IgD-negative memory B cell (primary cell): ENCODE measurements around the gene AGPS. TPM values are rescaled to one million over a fixed set of nuclear protein-coding genes. Genes with fewer than 3 reads are reported as not detected.

Experiments used
- H3K27ac Mint-ChIP-seq, 3 donors: one replicate each; pipeline ENCODE4 v1.8.0; 2020 to 2022; ENCODE audit warnings: mild to moderate bottlenecking in 3 of 3, mixed read lengths in 3 of 3, moderate library complexity in 1 of 3
- H3K27me3 Mint-ChIP-seq: one replicate; pipeline ENCODE4 v1.8.0; 2021; ENCODE audit warnings: mixed read lengths
- H3K36me3 Mint-ChIP-seq: one replicate; pipeline ENCODE4 v1.8.0; 2020; ENCODE audit warnings: mild to moderate bottlenecking, mixed read lengths
- H3K4me1 Mint-ChIP-seq, 3 donors: one replicate each; pipeline ENCODE4 v1.8.0; 2020 to 2022; ENCODE audit warnings: mixed read lengths in 3 of 3, mild to moderate bottlenecking in 1 of 3
- H3K4me3 Mint-ChIP-seq, 4 donors: one replicate each; pipeline ENCODE4 v1.8.0; 2020 to 2022; ENCODE audit warnings: mild to moderate bottlenecking in 4 of 4, mixed read lengths in 4 of 4, moderate library complexity in 3 of 4
- H3K9me3 Mint-ChIP-seq, 3 donors: one replicate each; pipeline ENCODE4 v1.8.0; 2020 to 2021; ENCODE audit warnings: mixed read lengths in 3 of 3, mild to moderate bottlenecking in 1 of 3
- polyA plus RNA-seq: library from polyadenylated mRNA; unstranded; fragments of 300-500 nt; fragmentation: Illumina TruSeq; gene quantifications from one replicate; pipeline ENCODE4 v1.2.3, GENCODE V29; 2021

AGPS gene
- polyA plus RNA-seq, 1 donor from 2014 or later, result 11.7 TPM

DNA sequence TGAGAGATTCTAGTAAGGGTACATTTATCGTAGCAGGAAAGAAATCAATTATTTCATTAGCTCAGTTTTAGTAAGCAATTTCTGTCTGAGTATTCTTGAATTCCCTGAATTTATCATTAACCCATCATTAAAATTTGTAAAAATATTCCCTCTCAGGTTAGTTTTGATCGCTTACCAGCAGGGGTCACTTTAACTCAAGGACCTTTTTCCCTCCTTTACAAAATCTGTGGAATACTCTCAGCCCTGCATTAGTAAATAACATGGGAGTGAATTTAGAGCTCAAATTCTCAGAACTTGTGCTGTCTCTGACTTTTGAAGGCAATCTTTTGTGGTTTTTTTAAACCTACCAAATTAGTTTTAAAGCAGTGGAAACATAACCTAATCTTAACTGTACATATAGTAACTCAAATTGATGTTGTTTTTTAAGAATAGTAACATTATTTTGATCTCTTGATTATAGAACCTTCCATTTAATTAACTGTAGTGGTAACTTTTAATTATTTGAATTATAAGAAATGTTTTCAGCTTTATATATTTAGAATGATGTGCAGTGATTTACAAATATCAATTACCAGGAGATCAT is 97.2 kb downstream of the AGPS start:
- H3K4me1 Mint-ChIP-seq, result no peaks in the 10 kb centered on the region
- no peaks in the 10 kb centered on the region for H3K9me3 Mint-ChIP-seq
- H3K27ac Mint-ChIP-seq, result no peak overlapping the region
- H3K27me3 Mint-ChIP-seq, result no peaks in the 10 kb centered on the region
- H3K36me3 Mint-ChIP-seq, result peaks cover 9% of the 10 kb centered on the region
- no peak overlapping the region for H3K4me3 Mint-ChIP-seq

DNA sequence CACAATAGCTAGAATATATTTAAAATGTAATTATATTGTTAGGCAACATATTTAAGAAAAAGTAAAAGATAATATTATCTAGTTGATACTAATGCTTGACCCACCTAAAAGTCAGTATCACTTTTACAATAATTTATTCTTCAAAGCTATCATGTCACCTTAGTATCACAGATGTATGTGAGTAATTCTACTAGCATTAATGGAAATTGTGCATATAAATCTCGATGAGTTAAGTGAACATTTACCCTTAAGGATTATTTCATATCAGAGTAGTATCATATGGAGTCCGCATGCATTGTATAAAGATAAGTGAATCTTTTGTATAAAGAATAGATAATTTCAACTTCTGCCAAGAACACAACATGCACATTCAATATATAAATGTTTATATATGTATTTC is 103.4 kb downstream of the AGPS start:
- Mint-ChIP-seq H3K4me3 (no peak overlapping the region), H3K36me3 (peaks cover 5% of the 10 kb centered on the region), H3K27ac (no peak overlapping the region), H3K9me3 (no peaks in the 10 kb centered on the region), H3K4me1 (no peaks in the 10 kb centered on the region), H3K27me3 (no peaks in the 10 kb centered on the region)

DNA sequence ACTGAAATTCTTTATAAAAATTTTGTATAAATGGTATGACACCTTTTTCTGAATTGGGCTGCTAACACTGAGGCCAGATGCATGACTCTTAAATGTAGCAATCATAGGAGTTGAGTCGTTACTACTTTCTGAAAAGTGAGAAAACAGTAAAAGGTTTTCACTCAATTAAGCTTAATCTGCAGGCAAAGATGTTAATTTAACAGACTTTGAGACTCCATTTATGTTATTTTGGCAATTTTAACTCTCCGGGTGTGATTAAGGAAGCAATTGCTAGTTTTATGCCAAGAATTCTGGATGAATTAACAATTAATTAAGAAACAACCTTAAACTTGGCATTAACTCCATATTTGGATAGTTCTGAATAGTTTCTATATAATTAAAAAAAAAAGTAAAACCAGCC is 104.3 kb downstream of the AGPS start:
- Mint-ChIP-seq H3K36me3 (peaks cover 9% of the 10 kb centered on the region), H3K9me3 (no peaks in the 10 kb centered on the region), H3K4me1 (no peaks in the 10 kb centered on the region), H3K27ac (no peak overlapping the region), H3K27me3 (no peaks in the 10 kb centered on the region), H3K4me3 (no peak overlapping the region)

DNA sequence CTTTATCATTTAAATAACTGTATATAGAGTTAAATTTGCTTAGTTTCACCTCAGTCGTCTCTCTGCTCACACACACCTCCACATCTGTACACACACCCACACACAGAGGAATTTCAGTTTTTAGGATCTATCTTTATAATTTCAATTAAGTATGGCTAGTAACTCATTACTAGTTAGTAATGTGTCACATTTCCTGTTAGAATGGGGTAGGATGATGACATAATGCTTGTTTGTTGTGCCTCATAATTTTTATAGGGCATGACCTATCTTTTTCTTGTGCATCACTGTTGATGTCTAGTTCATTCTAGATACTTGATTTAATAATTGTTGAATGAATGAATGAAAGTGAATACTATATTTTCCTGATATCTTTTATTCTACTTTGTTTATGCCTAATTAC is 108.6 kb downstream of the AGPS start:
- Mint-ChIP-seq H3K27ac (no peak overlapping the region), H3K9me3 (no peaks in the 10 kb centered on the region), H3K36me3 (peaks cover 16% of the 10 kb centered on the region), H3K4me1 (no peaks in the 10 kb centered on the region), H3K4me3 (no peak overlapping the region), H3K27me3 (no peaks in the 10 kb centered on the region)

DNA sequence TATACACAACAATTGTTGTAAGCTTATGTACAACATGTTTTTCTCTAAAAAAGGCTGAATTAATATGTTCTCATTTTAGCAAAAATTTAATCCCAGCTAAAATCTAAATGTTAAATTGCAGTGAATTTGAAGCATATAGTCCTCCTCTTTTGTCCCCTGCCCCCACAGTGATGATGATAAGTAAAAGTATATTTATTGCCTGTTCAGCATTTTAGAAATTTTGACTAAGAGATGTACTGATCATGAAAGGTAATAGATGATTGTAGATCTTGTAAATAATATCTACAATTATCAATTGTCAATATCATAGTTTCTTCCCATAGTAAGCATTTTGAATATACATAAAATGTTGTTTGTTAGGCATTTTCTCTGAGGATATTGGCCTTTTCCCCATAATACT is 113.9 kb downstream of the AGPS start:
- no peak overlapping the region for H3K4me3 Mint-ChIP-seq
- no peaks in the 10 kb centered on the region for H3K27me3 Mint-ChIP-seq
- H3K4me1 Mint-ChIP-seq, result no peaks in the 10 kb centered on the region
- no peak overlapping the region for H3K27ac Mint-ChIP-seq
- H3K36me3 Mint-ChIP-seq, result peaks cover 20% of the 10 kb centered on the region
- H3K9me3 Mint-ChIP-seq, result no peaks in the 10 kb centered on the region

DNA sequence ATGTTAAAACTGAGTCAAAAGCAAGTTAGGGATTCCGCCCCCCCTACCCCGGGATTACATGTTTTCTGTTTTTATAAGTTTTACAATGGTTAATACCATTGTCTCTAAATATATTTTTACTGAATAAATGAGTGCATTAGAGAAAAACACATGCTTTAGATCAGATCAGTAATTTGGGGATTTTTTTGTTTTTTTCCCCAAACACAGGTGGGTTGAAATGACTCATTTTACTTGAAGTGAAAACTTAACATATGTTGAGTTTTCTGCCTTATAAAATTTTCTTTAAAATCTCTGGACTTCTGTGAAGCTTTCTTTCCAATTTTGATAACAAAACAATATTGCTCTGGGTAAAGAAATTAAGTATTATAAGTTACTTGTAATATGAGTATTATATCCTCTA is 114.4 kb downstream of the AGPS start:
- no peak overlapping the region for H3K27ac Mint-ChIP-seq
- no peak overlapping the region for H3K4me3 Mint-ChIP-seq
- no peaks in the 10 kb centered on the region for H3K4me1 Mint-ChIP-seq
- no peaks in the 10 kb centered on the region for H3K9me3 Mint-ChIP-seq
- no peaks in the 10 kb centered on the region for H3K27me3 Mint-ChIP-seq
- H3K36me3 Mint-ChIP-seq, result peaks cover 20% of the 10 kb centered on the region

DNA sequence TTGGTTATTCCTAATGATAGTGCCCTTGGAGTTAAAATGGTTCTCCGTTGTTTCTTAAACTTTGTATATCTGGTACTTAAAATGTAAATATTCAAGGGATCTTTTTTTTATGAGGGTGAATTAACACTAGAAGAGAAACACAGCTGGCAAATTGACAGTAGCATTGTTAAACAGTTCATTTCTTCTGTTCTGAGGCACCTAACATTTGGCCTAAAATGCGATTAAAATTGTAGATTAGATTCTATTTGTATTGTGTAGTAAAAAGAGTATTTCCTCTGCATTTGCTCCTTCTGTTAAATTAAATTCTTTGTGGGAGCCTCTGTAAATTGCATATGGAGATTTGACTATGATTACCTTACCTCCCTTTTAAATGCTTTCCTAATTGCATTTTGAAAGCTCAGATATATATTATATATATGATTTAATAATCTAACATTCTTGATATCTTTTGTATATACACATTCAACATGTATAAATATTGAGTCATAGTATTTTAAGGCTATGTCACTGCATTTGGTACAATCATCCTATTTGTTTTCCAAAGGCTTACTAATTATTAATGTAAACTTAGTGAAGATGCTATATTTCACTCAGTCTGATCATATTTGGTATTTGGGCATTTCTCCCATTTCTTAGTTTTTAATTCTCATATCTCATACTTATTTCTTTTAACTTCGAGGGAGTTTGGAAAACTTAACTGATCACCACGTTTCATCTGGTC is 124.4 kb downstream of the AGPS start:
- Mint-ChIP-seq H3K36me3 (peaks cover 21% of the 10 kb centered on the region), H3K4me1 (no peaks in the 10 kb centered on the region), H3K27me3 (no peaks in the 10 kb centered on the region), H3K27ac (no peak overlapping the region), H3K9me3 (no peaks in the 10 kb centered on the region), H3K4me3 (no peak overlapping the region)

DNA sequence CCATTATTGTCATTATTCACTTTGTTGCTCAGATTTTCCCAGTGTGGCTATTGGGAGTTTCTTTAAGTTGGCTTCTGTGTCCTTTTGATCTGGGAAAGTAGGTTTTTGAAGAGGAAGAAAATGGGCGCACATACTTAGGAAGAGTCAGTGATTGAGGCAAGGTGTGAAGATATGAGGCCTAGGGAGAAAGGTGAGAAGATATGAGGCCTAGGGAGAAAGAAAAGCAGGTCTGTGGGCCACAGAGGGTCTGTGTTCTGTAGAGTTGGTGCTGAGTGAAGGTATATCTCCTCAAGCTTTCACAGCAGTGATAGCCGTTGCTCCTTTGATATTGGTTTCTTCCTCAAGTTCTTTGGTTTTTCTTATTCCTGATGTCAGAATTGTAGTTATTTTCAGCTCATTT is 126.2 kb downstream of the AGPS start:
- Mint-ChIP-seq H3K4me3 (no peak overlapping the region), H3K4me1 (no peaks in the 10 kb centered on the region), H3K36me3 (peaks cover 17% of the 10 kb centered on the region), H3K27ac (peak overlapping the region in 1 of 3 donors; percentile 4), H3K27me3 (no peaks in the 10 kb centered on the region), H3K9me3 (no peaks in the 10 kb centered on the region)

DNA sequence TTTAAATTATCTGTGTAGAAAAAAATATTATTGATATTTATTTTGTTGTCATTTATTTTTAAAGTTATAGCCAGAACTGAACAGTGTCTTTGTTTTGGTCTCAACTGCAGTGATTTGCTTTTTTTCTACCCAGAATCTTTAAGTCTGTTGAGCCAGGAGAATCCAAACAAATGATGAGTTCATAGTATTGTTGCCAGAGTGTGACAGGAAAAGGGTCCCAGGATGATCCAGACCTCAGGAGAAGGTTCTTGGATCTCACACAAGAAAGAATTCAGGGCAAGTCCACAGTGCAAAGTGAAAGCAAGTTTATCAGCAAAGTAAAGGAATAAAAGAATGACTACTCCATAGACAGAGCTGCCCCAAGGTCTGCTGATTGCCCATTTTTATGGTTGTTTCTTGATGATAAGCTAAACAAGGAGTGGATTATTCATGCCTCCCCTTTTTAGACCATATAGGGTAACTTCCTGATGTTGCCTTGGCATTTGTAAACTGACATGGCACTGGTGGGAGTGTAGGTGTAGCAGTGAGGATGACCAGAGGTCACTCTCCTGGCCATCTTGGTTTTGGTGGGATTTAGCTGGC is 127.1 kb downstream of the AGPS start:
- H3K27ac Mint-ChIP-seq, result no peak overlapping the region
- H3K36me3 Mint-ChIP-seq, result peaks cover 14% of the 10 kb centered on the region
- no peak overlapping the region for H3K4me3 Mint-ChIP-seq
- no peaks in the 10 kb centered on the region for H3K4me1 Mint-ChIP-seq
- H3K9me3 Mint-ChIP-seq, result no peaks in the 10 kb centered on the region
- no peaks in the 10 kb centered on the region for H3K27me3 Mint-ChIP-seq

DNA sequence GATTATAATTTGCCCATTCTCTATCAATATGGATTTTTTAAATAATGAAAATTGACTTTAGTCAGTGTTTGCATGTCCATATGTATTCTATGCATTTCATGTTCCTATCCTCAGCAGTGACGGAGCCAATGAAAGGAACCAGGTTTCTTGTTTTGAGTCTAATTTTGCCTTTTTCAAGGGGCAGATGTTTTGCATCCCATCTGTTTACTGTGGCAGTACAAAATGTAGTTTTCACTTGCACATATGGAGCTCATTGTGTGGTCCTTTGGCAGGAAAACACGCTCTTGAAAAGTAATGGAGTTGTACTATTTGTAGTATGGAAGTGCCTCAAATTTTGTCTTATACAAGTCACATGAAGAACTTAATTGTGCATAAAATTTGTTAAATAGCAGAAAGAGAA is 127.8 kb downstream of the AGPS start:
- H3K4me3 Mint-ChIP-seq, result no peak overlapping the region
- H3K9me3 Mint-ChIP-seq, result no peaks in the 10 kb centered on the region
- no peaks in the 10 kb centered on the region for H3K27me3 Mint-ChIP-seq
- no peak overlapping the region for H3K27ac Mint-ChIP-seq
- no peaks in the 10 kb centered on the region for H3K4me1 Mint-ChIP-seq
- H3K36me3 Mint-ChIP-seq, result peaks cover 16% of the 10 kb centered on the region

DNA sequence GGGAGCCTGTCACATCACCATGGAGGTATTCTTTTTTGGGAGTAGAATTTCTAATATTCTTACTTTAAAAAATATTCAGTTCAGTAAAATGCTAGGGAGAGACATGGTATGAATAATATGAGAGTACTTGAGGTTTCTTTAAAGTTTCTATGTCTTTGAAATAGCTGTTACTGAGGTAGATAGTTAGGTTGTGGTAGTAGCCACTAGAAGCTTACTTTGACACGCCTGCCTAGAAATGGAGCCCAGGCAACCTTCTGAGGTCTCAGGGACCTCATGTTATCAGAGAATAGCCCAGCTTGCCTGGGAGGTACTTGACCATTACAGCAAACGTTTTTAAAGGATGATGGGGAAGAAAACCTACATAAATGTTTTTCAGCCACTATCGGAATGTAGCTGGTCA is 131.2 kb downstream of the AGPS start:
- Mint-ChIP-seq H3K27me3 (no peaks in the 10 kb centered on the region), H3K4me1 (no peaks in the 10 kb centered on the region), H3K4me3 (no peak overlapping the region), H3K36me3 (peaks cover 11% of the 10 kb centered on the region), H3K9me3 (no peaks in the 10 kb centered on the region), H3K27ac (no peak overlapping the region)

DNA sequence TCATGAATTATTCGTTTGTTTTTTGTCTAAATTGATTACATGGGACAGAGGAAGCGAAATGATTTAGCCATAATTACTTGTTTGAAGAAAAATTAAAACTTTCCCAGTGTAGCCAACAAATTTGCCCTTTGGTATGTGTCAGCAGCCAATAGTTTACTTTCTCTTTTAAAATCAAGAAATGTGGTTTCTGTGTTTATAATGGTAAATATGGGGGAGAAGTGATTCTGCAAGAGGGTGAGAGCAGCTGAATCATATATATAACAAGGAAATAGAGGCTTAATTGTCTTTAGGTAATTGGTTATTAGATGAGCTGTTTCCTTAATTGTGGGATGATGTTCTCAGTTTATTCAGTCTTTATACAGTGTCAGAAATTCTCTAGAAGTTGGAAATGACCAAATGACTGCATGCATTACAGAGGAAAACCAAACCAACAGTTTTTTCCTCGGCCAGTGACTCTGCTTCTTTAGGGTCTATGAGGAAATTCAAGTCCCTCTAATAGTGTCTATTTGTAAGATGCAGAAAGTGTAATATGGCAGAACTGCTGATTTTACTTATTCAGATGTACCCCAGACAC is 132.9 kb downstream of the AGPS start:
- peaks cover 9% of the 10 kb centered on the region for H3K36me3 Mint-ChIP-seq
- H3K4me1 Mint-ChIP-seq, result no peaks in the 10 kb centered on the region
- no peaks in the 10 kb centered on the region for H3K9me3 Mint-ChIP-seq
- no peak overlapping the region for H3K4me3 Mint-ChIP-seq
- H3K27me3 Mint-ChIP-seq, result no peaks in the 10 kb centered on the region
- H3K27ac Mint-ChIP-seq, result no peak overlapping the region

DNA sequence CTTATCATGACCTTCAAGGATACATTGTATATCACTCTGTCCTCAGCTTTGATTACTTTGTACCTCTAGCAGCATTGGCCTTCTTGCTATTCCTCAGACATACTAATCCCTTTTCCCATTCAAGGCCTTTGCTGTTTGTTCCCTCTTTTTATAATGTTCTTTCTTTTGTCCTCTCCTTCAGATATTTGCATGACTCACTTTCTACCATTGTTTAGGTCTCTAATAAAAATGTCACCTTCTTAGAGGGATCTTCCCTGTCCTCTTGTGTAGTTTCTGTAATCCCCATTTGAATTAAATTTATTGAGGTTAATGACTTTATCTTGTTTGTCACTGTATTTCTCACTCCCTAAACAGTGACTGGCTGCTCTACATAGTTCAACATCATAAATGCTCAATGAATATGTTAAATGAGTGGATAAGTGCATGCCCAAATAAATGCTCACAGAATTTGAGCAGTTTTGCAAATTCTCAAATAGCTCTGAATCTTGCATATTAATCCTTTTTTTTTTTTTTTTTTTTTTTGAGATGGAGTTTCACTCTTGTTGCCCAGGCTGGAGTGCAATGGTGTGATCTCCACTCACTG is 135.9 kb downstream of the AGPS start:
- Mint-ChIP-seq H3K27ac (no peak overlapping the region), H3K36me3 (peaks cover 9% of the 10 kb centered on the region), H3K4me1 (no peaks in the 10 kb centered on the region), H3K4me3 (no peak overlapping the region), H3K27me3 (no peaks in the 10 kb centered on the region), H3K9me3 (no peaks in the 10 kb centered on the region)

DNA sequence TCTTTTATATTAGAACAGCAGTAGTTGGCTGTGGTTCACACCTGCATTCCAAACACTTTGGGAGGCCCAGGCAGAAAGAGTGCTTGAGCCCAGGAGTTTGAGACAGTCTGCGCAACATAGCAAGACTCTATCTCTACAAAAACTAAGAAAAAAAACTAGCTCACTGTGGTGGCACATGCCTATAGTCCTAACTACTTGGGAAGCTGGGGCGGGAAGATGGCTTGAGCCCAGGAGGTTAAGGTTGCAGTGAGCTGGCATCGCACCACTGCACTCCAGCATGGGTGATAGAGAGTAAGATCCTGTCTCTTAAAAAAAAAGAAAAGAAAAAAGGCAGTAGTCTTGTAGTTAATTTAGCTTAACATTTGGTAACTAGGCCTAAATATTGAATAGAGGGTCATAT is 136.6 kb downstream of the AGPS start:
- H3K4me1 Mint-ChIP-seq, result no peaks in the 10 kb centered on the region
- H3K9me3 Mint-ChIP-seq, result no peaks in the 10 kb centered on the region
- H3K4me3 Mint-ChIP-seq, result no peak overlapping the region
- H3K36me3 Mint-ChIP-seq, result peaks cover 9% of the 10 kb centered on the region
- no peak overlapping the region for H3K27ac Mint-ChIP-seq
- no peaks in the 10 kb centered on the region for H3K27me3 Mint-ChIP-seq

DNA sequence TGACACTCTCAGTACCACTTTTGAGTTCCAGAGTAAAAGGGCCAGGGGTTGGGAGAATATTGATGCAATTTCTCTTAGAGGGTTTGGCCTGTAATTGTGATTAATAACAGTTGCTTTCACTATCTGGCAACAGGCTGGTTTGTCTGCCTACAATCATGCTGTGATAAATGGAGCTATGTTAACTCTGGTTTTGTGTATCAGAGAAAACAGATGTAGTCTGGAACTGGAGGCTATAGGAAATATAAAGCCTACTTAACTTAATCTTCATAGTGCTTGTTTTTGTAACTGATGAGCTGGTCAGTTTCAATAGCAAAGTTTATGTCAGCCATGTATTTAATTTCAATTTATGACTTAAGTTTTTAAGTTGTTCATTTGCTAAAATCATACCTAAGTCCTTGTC is 138.0 kb downstream of the AGPS start:
- Mint-ChIP-seq H3K36me3 (peaks cover 5% of the 10 kb centered on the region), H3K27ac (no peak overlapping the region)

More for the DNA sequence above, 138.0 kb downstream of the AGPS start:
- Mint-ChIP-seq H3K27me3 (no peaks in the 10 kb centered on the region), H3K4me3 (no peak overlapping the region), H3K9me3 (no peaks in the 10 kb centered on the region), H3K4me1 (no peaks in the 10 kb centered on the region)
